Stimulated activated CD4-positive, alpha-beta T cell treated with anti-CD3 and anti-CD28 coated beads, Interleukin-1b, Interleukin-23, amount 100 ng/mL, for 48 hours (primary cell): Measurements from ENCODE around the gene ANKRD61.
"Not testable (repeated sequence)": the region's sequence is repeated elsewhere in the genome, so short reads cannot be mapped to it uniquely, and the experiment has no call there.

ENCODE experiments used
- DNase-seq: peaks from one replicate; pipeline ENCODE4 v3.0.0-alpha.2; 2020

ANKRD61 gene

GRCh38 chr7:6030988-6031387, at the start of gene ANKRD61:
Gene ANKRD61, plus strand, starts transcription at chr7:6031376. Its CDS starts 0 bp downstream, at chr7:6031376.
- DNase-seq = no peak

DNA sequence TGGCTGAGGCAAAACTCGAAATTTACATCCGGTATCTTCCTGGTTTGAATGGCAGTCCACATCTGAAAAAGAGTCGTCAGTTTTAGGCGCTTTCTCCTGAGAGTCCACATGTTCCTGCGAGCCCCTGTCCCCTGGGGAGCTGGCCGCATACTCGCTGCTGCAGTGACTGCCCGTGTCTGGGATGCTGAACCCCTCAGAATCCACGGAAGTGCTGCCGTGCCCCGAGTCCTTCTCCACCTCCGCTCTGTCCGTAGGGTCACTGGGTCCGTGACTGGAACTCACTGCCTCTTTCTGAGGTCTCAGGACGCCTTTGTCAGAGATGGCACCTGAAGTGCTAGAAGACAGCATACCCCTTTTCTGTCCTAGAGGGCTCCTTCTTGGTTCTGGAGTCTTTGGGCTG, 44.1 kb upstream of the ANKRD61 start:
- not testable (repeated sequence) for DNase-seq

GRCh38 chr7:5997210-5997808, 33.9 kb upstream of the ANKRD61 start:
- peak; percentile 11 for DNase-seq

- DNase-seq = no peak
These were observed 23.8 kb upstream of the ANKRD61 start for GRCh38 chr7:6007386-6007785.

- DNase-seq = not testable (repeated sequence)
These were observed 23.2 kb upstream of the ANKRD61 start for GRCh38 chr7:6007835-6008590.

DNA sequence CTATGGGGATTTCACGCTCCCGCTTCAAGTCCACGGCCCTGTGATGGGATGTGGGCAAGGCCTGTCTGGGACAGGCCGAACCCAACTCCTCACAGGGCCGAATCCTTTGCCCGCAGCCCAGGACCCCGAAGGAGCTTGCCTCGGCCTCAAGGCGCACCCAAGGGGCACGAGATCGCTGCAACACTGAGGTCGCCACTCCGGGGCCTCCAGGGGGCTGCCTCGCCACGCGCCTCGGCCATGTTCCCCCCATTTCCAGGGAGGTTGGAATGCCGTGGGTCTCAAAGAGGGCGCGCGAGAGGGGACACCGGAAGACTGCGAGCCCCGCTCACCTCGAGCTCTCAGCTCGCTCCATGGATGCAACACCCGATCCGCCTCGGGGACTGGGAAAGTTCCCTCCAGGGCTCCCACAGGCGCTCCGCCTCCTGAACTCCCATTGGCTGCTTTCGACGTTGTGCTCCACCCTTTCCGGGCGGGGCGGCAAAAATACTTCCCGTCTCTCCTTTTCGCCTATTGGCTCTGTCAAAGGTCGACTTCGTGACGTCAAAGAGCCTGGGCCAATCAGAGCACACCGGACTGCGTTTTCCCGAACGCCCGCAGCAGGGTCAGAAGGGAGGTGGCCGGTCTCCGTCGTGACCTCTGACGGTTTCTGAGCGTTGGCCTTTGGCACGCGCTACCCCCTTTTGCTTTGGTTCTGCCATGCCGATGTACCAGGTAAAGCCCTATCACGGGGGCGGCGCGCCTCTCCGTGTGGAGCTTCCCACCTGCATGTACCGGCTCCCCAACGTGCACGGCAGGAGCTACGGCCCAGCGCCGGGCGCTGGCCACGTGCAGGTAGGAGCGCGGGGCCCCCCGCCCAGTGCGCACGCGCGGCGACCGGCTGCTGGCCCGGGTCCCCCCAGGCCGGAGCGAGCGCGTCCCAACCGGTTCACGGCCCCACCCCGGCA, 22.2 kb upstream of the ANKRD61 start, which contains the start of the genes AIMP2 and PMS2:
Gene AIMP2, plus strand, starts transcription at position 605 of the 944 bp plus-strand sequence. Its CDS starts 92 bp downstream, at position 697.
Gene PMS2, minus strand, starts transcription at position 382 of the 944 bp plus-strand sequence. Its CDS starts 30 bp downstream, at position 352.
- DNase-seq = peak; percentile 98

DNA sequence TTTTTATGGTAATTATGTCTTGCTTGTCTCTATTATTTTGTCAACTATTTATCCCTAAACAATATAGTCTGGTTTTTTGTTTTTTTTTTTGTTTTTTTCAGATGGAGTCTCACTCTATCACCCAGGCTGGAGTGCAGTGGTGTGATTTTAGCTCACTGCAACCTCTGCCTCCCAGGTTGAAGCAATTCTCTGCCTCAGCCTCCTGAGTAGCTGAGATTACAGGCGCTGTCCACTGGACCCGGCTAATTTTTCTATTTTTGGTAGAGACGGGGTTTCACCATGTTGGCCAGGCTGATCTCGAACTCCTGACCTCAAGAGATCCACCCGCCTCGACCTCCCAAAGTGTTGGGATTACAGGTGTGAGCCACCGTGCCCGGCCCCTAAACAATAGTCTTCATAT, 20.8 kb upstream of the ANKRD61 start:
- DNase-seq = not testable (repeated sequence)

DNA sequence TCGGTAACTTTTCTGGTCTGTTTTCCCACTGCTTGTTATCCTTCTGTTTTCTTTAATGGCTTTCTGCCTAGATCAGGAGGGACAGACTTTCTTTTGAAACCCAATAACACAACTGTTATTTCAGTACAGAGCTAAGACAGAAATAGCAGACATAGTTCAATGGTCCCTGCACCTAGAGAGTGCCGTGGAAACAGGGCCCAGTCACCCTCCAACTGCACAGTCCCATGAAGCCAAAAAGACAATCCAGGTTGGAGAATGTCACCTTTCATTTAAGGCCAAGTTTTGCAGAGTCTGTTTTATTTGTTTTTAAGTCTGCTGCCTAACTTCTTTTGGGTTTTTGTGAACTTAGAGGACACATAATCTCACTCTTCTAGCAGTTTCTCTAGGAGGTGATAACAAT, 19.6 kb upstream of the ANKRD61 start:
- no peak for DNase-seq

DNA sequence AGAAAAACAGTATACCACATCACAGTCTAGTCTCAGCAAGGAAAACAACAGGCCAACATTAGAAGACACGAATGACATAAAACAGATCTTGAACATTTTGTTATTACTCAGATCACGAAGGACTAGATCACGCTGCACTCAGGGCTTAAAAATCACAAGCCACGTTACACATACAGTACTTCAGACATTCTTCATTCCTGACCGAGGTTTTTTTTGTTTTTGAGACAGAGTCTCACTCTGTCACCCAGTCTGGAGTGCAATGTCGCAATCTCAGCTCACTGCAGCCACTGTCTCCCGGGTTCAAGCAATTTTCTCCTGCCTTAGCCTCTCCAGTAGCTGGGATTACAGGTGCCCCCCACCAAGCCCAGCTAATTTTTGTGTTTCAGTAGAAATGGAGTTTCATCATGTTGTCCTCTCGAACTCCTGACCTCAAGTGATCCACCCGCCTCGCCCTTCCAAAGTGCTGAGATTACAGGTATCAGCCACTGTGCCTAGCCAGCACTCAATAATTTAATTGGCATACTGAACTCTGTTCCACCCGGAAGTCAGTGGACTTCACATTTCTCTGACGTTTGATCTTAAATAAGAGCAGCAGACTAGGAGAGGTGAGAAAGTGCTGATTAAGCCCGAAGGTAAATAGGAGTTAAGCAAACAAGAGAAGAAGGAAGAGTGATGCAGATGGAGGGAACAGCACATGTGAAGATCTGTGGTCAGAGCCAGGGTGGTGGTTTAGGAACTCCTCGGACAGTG, 18.6 kb upstream of the ANKRD61 start:
- no peak for DNase-seq

DNA sequence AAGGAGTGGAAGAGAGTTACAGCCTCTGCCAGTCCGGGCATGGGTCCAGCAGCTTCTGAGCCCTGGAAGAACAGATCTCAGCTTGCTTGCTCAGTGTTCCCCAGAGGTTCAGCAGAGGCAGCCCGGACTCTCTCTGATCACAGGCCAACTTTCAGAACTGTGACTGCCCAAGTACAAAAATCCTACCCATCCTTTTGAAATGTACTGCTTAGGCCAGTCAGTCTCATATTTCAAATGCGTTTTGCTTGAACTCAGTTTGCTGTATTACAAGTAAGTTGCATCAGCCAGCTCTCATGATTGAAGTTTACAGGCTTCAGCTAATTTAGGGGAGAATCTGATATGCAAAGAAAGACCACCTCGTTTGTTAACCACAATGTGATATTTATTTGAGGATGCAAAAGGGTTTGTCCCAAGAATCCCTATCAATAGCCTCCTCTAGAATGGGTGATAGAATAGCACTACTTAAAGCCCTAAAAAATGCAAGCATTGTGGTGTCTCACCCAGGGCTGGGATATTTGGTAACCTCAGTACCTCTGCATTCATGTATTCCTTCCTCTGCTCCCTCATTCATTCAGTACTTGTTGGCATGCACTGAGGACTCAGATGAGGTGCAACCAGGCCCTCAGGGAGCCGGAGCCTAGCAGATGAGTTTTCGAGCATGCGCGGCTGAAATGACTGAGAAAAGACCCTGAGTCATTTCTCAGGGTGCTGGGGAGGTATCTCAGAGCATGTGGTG, 15.1 kb upstream of the ANKRD61 start:
- peak; percentile 40 for DNase-seq

DNA sequence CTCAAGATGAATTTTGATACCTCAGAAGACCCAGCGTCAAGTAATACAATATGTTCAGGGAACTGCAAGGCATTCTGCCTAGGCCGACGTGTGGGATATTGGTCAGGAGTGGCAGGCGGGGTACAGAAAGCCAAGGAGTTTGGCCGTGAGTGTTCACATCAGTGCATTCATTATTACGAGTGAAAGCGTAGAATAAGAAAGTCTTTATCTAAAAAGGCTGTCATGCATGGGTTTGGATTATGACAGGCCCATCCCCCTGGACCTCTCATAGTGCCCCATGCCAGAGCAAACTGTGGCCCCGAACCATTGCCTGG, 14.6 kb upstream of the ANKRD61 start:
- DNase-seq = no peak

- no peak for DNase-seq
These were observed 10.5 kb upstream of the ANKRD61 start for GRCh38 chr7:6020371-6021286.

DNA sequence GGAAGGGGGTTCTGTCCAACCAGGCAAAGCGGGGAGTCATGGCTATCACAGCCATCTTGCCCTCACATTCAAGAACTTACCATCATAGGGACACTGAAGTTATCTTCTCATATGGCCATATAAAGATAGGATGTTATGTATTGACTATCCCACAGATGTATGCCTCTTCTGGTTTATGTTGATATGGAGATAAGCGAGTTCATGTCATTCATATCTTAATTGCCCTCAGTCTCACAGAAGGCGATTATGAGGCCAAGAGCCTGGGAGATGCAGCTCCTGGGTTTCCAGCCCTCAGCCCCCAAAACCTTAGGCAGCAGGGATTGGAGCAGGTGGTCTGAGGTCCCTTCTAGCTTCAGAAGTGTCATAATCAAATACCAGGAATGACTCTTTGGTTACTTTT, 8.5 kb upstream of the ANKRD61 start:
- no peak for DNase-seq

DNA sequence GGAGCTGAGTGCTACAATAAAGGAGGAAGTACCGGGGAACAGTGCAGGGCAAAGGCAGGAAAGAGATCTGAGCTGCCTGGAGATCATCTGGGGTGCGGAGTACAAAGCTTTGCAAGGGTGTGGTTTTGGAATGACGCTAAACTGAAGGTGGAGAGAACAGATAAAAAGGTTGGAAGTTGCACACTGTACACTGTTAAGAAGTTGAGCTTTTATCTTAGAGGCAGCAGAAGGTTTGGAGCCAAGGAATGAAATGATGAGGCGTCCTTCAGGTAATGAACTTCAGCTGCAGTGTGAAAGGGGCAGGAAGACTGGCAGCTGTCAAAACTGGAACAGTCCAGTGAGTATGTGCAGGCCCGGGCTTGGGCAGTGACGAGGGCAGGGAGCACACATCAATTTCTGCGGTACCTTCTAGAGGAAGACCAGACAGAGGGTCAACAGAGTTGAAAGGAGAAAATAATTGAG, 7.2 kb upstream of the ANKRD61 start:
- no peak for DNase-seq

- peak; percentile 64 for DNase-seq
These were observed 5.0 kb upstream of the ANKRD61 start for GRCh38 chr7:6026011-6026819.

- no peak for DNase-seq
These were observed 4.3 kb upstream of the ANKRD61 start for GRCh38 chr7:6026820-6027311.

GRCh38 chr7:6027806-6028365, 3.3 kb upstream of the ANKRD61 start:
- DNase-seq = no peak

GRCh38 chr7:6028563-6028962, 2.6 kb upstream of the ANKRD61 start:
- DNase-seq = no peak

- no peak for DNase-seq
These were observed 391 bp downstream of the ANKRD61 start for GRCh38 chr7:6031567-6031966.
